ENCODE measurements around the gene MFAP5.

DNA sequence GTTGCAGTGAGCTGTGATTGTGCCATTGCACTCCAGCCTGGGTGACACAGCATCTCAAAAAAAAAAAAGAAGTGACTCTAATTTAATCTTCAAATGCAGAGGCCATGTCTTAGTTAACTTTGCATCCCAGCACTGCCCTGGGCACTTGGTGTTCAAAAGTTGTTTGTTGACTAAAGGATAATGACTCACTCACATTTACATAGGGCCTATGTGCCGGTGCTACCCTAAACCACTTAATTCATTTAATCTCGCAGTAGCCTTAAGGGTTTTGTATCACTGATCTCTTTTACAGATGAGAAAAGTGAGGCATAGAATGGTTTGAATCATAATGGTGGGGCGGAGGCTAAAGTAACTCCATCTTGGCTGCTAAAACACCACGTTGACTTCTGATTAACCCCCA lies 23.7 kb downstream of the MFAP5 start:
- TF ChIP-seq, protein P1, sequence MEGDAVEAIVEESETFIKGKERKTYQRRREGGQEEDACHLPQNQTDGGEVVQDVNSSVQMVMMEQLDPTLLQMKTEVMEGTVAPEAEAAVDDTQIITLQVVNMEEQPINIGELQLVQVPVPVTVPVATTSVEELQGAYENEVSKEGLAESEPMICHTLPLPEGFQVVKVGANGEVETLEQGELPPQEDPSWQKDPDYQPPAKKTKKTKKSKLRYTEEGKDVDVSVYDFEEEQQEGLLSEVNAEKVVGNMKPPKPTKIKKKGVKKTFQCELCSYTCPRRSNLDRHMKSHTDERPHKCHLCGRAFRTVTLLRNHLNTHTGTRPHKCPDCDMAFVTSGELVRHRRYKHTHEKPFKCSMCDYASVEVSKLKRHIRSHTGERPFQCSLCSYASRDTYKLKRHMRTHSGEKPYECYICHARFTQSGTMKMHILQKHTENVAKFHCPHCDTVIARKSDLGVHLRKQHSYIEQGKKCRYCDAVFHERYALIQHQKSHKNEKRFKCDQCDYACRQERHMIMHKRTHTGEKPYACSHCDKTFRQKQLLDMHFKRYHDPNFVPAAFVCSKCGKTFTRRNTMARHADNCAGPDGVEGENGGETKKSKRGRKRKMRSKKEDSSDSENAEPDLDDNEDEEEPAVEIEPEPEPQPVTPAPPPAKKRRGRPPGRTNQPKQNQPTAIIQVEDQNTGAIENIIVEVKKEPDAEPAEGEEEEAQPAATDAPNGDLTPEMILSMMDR (conservative IDR thresholded peaks at IDR 0.05): no peak
- no peak for TF ChIP-seq EZH2 (IDR thresholded peaks at IDR 0.05; ENCODE audit: low read depth)

Data from PC-9 (cell line).